Type B pancreatic cell (in vitro differentiated cells): ENCODE measurements around the gene POLN. TPM values are rescaled to one million over a fixed set of nuclear protein-coding genes. Genes with fewer than 3 reads are reported as not detected.
A peak's percentile ranks its signal among the peaks of the same experiment; 100 is the strongest.

Source experiments
- DNase-seq: peaks from one replicate; pipeline ENCODE4 v3.0.0; 2021; ENCODE audit warnings: mixed read lengths; ENCODE audit not compliant: unreplicated experiment; ENCODE audit errors: extremely low spot score
- H3K27ac Mint-ChIP-seq: 2 replicates; pipeline ENCODE4 v1.8.0; 2021; ENCODE audit warnings: mild to moderate bottlenecking, mixed read lengths
- H3K27me3 Mint-ChIP-seq: 2 replicates; pipeline ENCODE4 v1.8.0; 2021; ENCODE audit warnings: mixed read lengths
- H3K36me3 Mint-ChIP-seq: 2 replicates; pipeline ENCODE4 v1.8.0; 2021; ENCODE audit warnings: mixed read lengths
- H3K4me1 Mint-ChIP-seq: one replicate; pipeline ENCODE4 v1.8.0; 2021; ENCODE audit warnings: mixed read lengths; ENCODE audit not compliant: unreplicated experiment
- H3K4me3 Mint-ChIP-seq: 2 replicates; pipeline ENCODE4 v1.8.0; 2021; ENCODE audit warnings: mild to moderate bottlenecking, mixed read lengths
- H3K9me3 Mint-ChIP-seq: 2 replicates; pipeline ENCODE4 v1.8.0; 2021; ENCODE audit warnings: mixed read lengths
- CTCF ChIP-seq: fragments of 200-600 bp; sonication (generic); conservative IDR thresholded peaks from 2 replicates; pipeline ENCODE4 v1.5.0; 2021; ENCODE audit warnings: antibody characterized with exemption, mild to moderate bottlenecking
- total RNA-seq: library from RNA; stranded (reverse); gene quantifications from 2 replicates; pipeline ENCODE4 v1.2.1, GENCODE V29; 2021; ENCODE audit warnings: low replicate concordance

POLN gene
- total RNA-seq, 1 donor from 2014 or later, result 4.1 TPM

- Mint-ChIP-seq H3K27ac (no peak overlapping the region), H3K27me3 (peaks cover 4% of the 10 kb centered on the region), H3K4me3 (no peak overlapping the region), H3K4me1 (no peaks in the 10 kb centered on the region), H3K9me3 (no peaks in the 10 kb centered on the region), H3K36me3 (no peaks in the 10 kb centered on the region)
- no peak for DNase-seq
- no peak for TF ChIP-seq CTCF
Observed at GRCh38 chr4:2082627-2083026, 159.3 kb downstream of the POLN start.

- no peaks in the 10 kb centered on the region for H3K36me3 Mint-ChIP-seq
- no peaks in the 10 kb centered on the region for H3K4me1 Mint-ChIP-seq
- no peak for TF ChIP-seq CTCF
- H3K27me3 Mint-ChIP-seq, result peaks cover 4% of the 10 kb centered on the region
- peak; percentile 56 for DNase-seq
- no peak overlapping the region for H3K27ac Mint-ChIP-seq
- no peak overlapping the region for H3K4me3 Mint-ChIP-seq
- no peaks in the 10 kb centered on the region for H3K9me3 Mint-ChIP-seq
Observed at GRCh38 chr4:2082118-2082517, 159.8 kb downstream of the POLN start.

GRCh38 chr4:2081540-2081939 is 160.4 kb downstream of the POLN start:
- H3K36me3 Mint-ChIP-seq, result no peaks in the 10 kb centered on the region
- H3K9me3 Mint-ChIP-seq, result no peaks in the 10 kb centered on the region
- peaks cover 4% of the 10 kb centered on the region for H3K27me3 Mint-ChIP-seq
- no peak overlapping the region for H3K4me3 Mint-ChIP-seq
- H3K27ac Mint-ChIP-seq, result no peak overlapping the region
- TF ChIP-seq CTCF, result no peak
- peaks cover 3% of the 10 kb centered on the region for H3K4me1 Mint-ChIP-seq
- peak; percentile 60 for DNase-seq

- peak; percentile 63 for DNase-seq
- Mint-ChIP-seq H3K4me1 (peaks cover 3% of the 10 kb centered on the region), H3K27me3 (peaks cover 4% of the 10 kb centered on the region), H3K36me3 (no peaks in the 10 kb centered on the region), H3K4me3 (no peak overlapping the region), H3K9me3 (no peaks in the 10 kb centered on the region), H3K27ac (no peak overlapping the region)
- TF ChIP-seq CTCF, result no peak
Observed at GRCh38 chr4:2080429-2081300, 161.3 kb downstream of the POLN start.

GRCh38 chr4:2079926-2080325 is 162.0 kb downstream of the POLN start:
- Mint-ChIP-seq H3K27me3 (peaks cover 4% of the 10 kb centered on the region), H3K36me3 (no peaks in the 10 kb centered on the region), H3K9me3 (no peaks in the 10 kb centered on the region), H3K4me3 (no peak overlapping the region), H3K4me1 (peaks cover 3% of the 10 kb centered on the region), H3K27ac (no peak overlapping the region)
- DNase-seq, result peak; percentile 65
- no peak for TF ChIP-seq CTCF
